GM12878 (cell line): ENCODE data around the gene MTMR3. TPM values are rescaled to one million over a fixed set of nuclear protein-coding genes. Genes with fewer than 3 reads are reported as not detected.

Source experiments
- ATAC-seq: fragments of 200-7000 bp; cut with Tn5 transposase; 3 replicates; pipeline ENCODE4 v1.9.1; 2020; ENCODE audit warnings: mild to moderate bottlenecking, moderate library complexity
- BruUV-seq: library from RNA; stranded (reverse); fragments of 400-500 nt; replicated peaks from 2 replicates; lab custom pipeline; 2021; lab: Mats Ljungman, UMichigan
- CTCF ChIA-PET: fragments of 300-600 bp; sonication (Branson Sonifier 250); formaldehyde crosslinking; extraction: SDS; loops from one replicate; lab custom pipeline; 2021; ENCODE audit warnings: inconsistent platforms; lab: Yijun Ruan, JAX
- POLR2A ChIA-PET: fragments of 350-600 bp; formaldehyde crosslinking; extraction: SDS; loops from one replicate; lab custom pipeline; 2021; ENCODE audit warnings: inconsistent platforms; lab: Charles Lee
- RAD21 ChIA-PET: fragments of 300-600 bp; sonication (Branson Sonifier 250); formaldehyde crosslinking; loops from one replicate; lab custom pipeline; 2023; ENCODE audit warnings: antibody characterized with exemption; ENCODE audit not compliant: unreplicated experiment; lab: Charles Lee
- SMC1A ChIA-PET: fragments of 300-600 bp; sonication (Branson Sonifier 250); formaldehyde crosslinking; loops from one replicate; lab custom pipeline; 2023; ENCODE audit not compliant: unreplicated experiment, uncharacterized antibody; lab: Charles Lee
- DNase-seq: peaks from one replicate; pipeline ENCODE4 v3.0.0-alpha.2; 2011; ENCODE audit warnings: low read depth, low spot score
- FAIRE-seq: peaks from 3 replicates; lab custom pipeline; 2011; peaks lifted over from hg19 to GRCh38; lab: Jason Lieb, UNC
- H2AFZ ChIP-seq: 2 replicates; pipeline ENCODE4 v1.6.0; 2011; ENCODE audit warnings: low read depth, low read length, control low read depth; ENCODE audit not compliant: control insufficient read depth
- H3K27ac ChIP-seq: 2 replicates; pipeline ENCODE4 v1.5.1; 2011; ENCODE audit warnings: control low read depth; ENCODE audit not compliant: control insufficient read depth, insufficient read depth
- H3K27me3 ChIP-seq, 2 experiments: replicated peaks in 1 of 2; 2 replicates each; pipeline versions ENCODE4 v1.6.0 to v1.6.1; 2011; ENCODE audit warnings: low read length in 1 of 2; ENCODE audit not compliant: control insufficient read depth in 2 of 2, insufficient read depth in 2 of 2
- H3K36me3 ChIP-seq, 2 experiments: 2 replicates each; pipeline ENCODE4 v1.5.1; 2011; ENCODE audit warnings: low read length in 1 of 2; ENCODE audit not compliant: control insufficient read depth in 2 of 2, insufficient read depth in 2 of 2
- H3K4me1 ChIP-seq: 2 replicates; pipeline ENCODE4 v1.6.1; 2011; ENCODE audit warnings: mild to moderate bottlenecking, low read length, moderate library complexity, mixed read lengths; ENCODE audit not compliant: control insufficient read depth, insufficient read depth
- H3K4me2 ChIP-seq: 2 replicates; pipeline ENCODE4 v1.6.0; 2011; ENCODE audit warnings: control low read depth; ENCODE audit not compliant: control insufficient read depth, insufficient read depth
- H3K4me3 ChIP-seq: fragments of 200-600 bp; sonication (generic); 2 replicates; pipeline ENCODE4 v1.5.1; 2016
- H3K79me2 ChIP-seq: 2 replicates; pipeline ENCODE4 v1.6.0; 2011; ENCODE audit warnings: low read length; ENCODE audit not compliant: control insufficient read depth, insufficient read depth
- H3K9ac ChIP-seq: 2 replicates; pipeline ENCODE4 v1.8.0; 2011; ENCODE audit warnings: low read length, control low read depth, mixed read lengths; ENCODE audit not compliant: control insufficient read depth, insufficient read depth
- H3K9me3 ChIP-seq: replicated peaks from 3 replicates; pipeline ENCODE4 v1.5.1; 2011; ENCODE audit warnings: mild to moderate bottlenecking, low read length; ENCODE audit not compliant: control insufficient read depth, insufficient read depth
- H4K20me1 ChIP-seq: 2 replicates; pipeline ENCODE4 v1.6.0; 2011; ENCODE audit not compliant: control insufficient read depth, insufficient read depth
- BCL11A ChIP-seq: IDR thresholded peaks from 2 replicates; pipeline ENCODE4 v1.6.1; 2011; ENCODE audit warnings: low read depth, low read length
- EED ChIP-seq: sonication (generic); IDR thresholded peaks from 2 replicates; pipeline ENCODE4 v1.6.1; 2016; ENCODE audit warnings: antibody characterized with exemption, low read depth
- EGR1 ChIP-seq, 2 experiments: IDR thresholded peaks; 1 replicate in 1 of 2; 2 replicates in 1 of 2; pipeline ENCODE4 v1.6.1; 2011 to 2012; ENCODE audit warnings: low read depth in 2 of 2, low read length in 2 of 2, borderline replicate concordance in 1 of 2, mild to moderate bottlenecking in 1 of 2, moderate library complexity in 1 of 2
- ESRRA ChIP-seq: IDR thresholded peaks from 2 replicates; pipeline ENCODE4 v1.6.1; 2012; ENCODE audit warnings: mild to moderate bottlenecking, low read length, improper control_type of control experiment
- IKZF2 ChIP-seq, 2 experiments: fragments of 450-650 bp; IDR thresholded peaks; 2 replicates each; pipeline ENCODE4 v1.6.1; 2017; ENCODE audit warnings: mild to moderate bottlenecking in 2 of 2, moderate library complexity in 2 of 2
- MLLT1 ChIP-seq: fragments of 450-650 bp; IDR thresholded peaks from 2 replicates; pipeline ENCODE4 v1.6.1; 2016; ENCODE audit warnings: mild to moderate bottlenecking
- MTA2 ChIP-seq: fragments of 450-650 bp; IDR thresholded peaks from 2 replicates; pipeline ENCODE4 v1.6.1; 2016; ENCODE audit warnings: low read depth, mild to moderate bottlenecking, moderate library complexity
- NR2C1 ChIP-seq: fragments of 450-650 bp; IDR thresholded peaks from 2 replicates; pipeline ENCODE4 v1.6.1; 2017; ENCODE audit warnings: antibody characterized with exemption, mild to moderate bottlenecking, moderate library complexity
- NRF1 ChIP-seq: conservative IDR thresholded peaks from 2 replicates; pipeline ENCODE4 v1.6.1; 2011; ENCODE audit warnings: mild to moderate bottlenecking, low read depth, low read length, improper control_type of control experiment
- POU2F2 ChIP-seq: IDR thresholded peaks from 3 replicates; pipeline ENCODE4 v1.6.1; 2011; ENCODE audit warnings: low read depth, mild to moderate bottlenecking, low read length, borderline replicate concordance
- SP1 ChIP-seq: IDR thresholded peaks from one replicate; pipeline ENCODE4 v1.6.1; 2011; ENCODE audit warnings: low read depth, low read length
- TCF7 ChIP-seq: IDR thresholded peaks from 2 replicates; pipeline ENCODE4 v1.6.1; 2014; ENCODE audit warnings: antibody characterized with exemption, borderline replicate concordance
- WGBS: methylation state at CpG from one replicate; pipeline ENCODE4 v1.1.6; 2016; ENCODE audit warnings: low lambda C conversion rate; ENCODE audit not compliant: insufficient replicate concordance, insufficient coverage; ENCODE audit errors: missing lambda C conversion rate; 5-methylcytosine and 5-hydroxymethylcytosine counted together
- in situ Hi-C: fragments of 300-500 bp; cut with MboI; formaldehyde crosslinking; loops from 9 replicates; pipeline ENCODE4 v1.14.3; 2018; ENCODE audit warnings: mixed read lengths
- intact Hi-C: fragments of 100-400 bp; cut with micrococcal nuclease; formaldehyde crosslinking; loops from one replicate; pipeline ENCODE4 v1.14.2; 2022; ENCODE audit not compliant: unreplicated experiment
- polyA plus RNA-seq, 11 experiments: library from polyadenylated mRNA; depleted of rRNA in 4 of 11; unstranded in 6 of 11; stranded (reverse) in 5 of 11; fragments of >200 nt; fragmentation: Nextera tagmentation in 4 of 11; fragmentation: Illumina TruSeq in 1 of 11; extraction: Ambion mirVana in 4 of 11; extraction: Trizol in 1 of 11; gene quantifications; 1 replicate in 1 of 11; 2 replicates in 10 of 11; pipeline versions ENCODE4 v1.2.1 to v1.2.3, GENCODE V29; 2011 to 2016; ENCODE audit warnings: inconsistent platforms in 2 of 11, missing spikeins in 2 of 11, low read depth in 1 of 11
- total RNA-seq, 4 experiments: library from RNA; depleted of rRNA in 3 of 4; stranded (reverse); fragments of >200 nt in 3 of 4; fragmentation: Illumina TruSeq in 1 of 4; extraction: Trizol in 1 of 4; gene quantifications; 2 replicates each; pipeline versions ENCODE4 v1.2.1 to v1.2.3, GENCODE V29; 2013 to 2021
- TF ChIP-seq, protein P1 (sequence below): IDR thresholded peaks from 2 replicates; pipeline ENCODE4 v1.6.1; 2012; ENCODE audit warnings: low read depth, low read length, improper control_type of control experiment

The MTMR3 gene
- total and polyA plus RNA-seq, 10 of the 15 experiments (the other 5 are each of a cell fraction or from before 2014, with no cell fraction given): 1.4 to 23.7 (median 10.6) TPM

GRCh38 chr22:30078320-30079311 is 195.6 kb downstream of the MTMR3 start (continued):
- TF ChIP-seq, protein P1, sequence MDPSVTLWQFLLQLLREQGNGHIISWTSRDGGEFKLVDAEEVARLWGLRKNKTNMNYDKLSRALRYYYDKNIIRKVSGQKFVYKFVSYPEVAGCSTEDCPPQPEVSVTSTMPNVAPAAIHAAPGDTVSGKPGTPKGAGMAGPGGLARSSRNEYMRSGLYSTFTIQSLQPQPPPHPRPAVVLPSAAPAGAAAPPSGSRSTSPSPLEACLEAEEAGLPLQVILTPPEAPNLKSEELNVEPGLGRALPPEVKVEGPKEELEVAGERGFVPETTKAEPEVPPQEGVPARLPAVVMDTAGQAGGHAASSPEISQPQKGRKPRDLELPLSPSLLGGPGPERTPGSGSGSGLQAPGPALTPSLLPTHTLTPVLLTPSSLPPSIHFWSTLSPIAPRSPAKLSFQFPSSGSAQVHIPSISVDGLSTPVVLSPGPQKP: 0 out of 2 replicates have a peak, but pooled peaks have one; percentile 23
- TF ChIP-seq EED (peak; percentile 71), TCF7 (0 out of 2 replicates have a peak, but pooled peaks have one; percentile 1), MLLT1 (0 out of 2 replicates have a peak, but pooled peaks have one; percentile 30)

DNA sequence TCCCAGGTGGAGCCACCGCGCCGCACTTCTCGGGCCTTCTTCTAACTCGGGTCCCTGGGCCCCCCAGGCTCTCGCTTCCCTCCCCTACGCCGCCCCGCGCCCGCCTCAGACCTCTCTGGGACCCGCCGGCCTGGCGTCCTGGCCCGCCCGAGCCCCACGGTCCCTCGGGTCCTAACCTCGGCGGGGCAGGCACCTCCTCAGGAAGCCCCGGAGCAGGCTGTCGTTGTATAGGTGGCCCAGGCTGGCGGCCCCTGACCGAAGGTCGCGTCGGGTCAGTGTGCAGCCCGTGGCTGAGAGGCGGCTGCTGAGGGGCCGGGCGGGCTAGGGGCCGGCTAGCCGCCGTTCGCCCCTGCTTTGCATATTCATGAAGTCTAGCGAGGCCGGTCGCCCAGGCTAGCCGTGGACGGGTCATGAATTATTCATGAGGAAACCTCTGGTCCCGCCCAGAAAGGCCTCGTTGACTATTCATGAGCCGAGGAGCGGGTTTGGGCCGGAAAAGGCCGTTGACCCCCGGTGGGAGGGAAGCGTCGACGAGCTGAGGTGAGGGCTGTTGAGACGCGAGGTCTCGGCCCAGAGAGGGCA is 197.1 kb downstream of the MTMR3 start, which contains the start of gene HORMAD2:
HORMAD2 (plus strand) TSS at position 513 of the 582 bp plus-strand sequence. CDS start 13,489 bp downstream, outside the sequence.
- ChIA-PET RAD21 (interaction anchor here (1.6 kb wide), 1 partner anchor 61 kb away, joined by 3 read pairs; no protein-coding TSS in a partner anchor), SMC1A (no interaction called here), POLR2A (no interaction called here), CTCF (interaction anchor here (7.0 kb wide), 1 partner anchor 7 kb away, joined by 58 read pairs; no protein-coding TSS in a partner anchor)
- Histone ChIP-seq H3K27me3 (no peaks in the 10 kb centered on the region), H3K4me3 (no peak within 1 kb of the TSS), H3K79me2 (no peaks in the 10 kb centered on the region), H3K36me3 (no peaks in the 10 kb centered on the region), H3K4me1 (peaks cover 19% of the 10 kb centered on the region), H3K27ac (no peak within 1 kb of the TSS), H3K9ac (peak within 1 kb of the TSS; percentile 12; the same call in 1 of the 2 replicates), H2AFZ (peak within 1 kb of the TSS; percentile 71), H4K20me1 (no peaks in the 10 kb centered on the region), H3K9me3 (no peaks in the 10 kb centered on the region; the same call in 2 of the 3 replicates), H3K4me2 (peak within 1 kb of the TSS; percentile 85)
- FAIRE-seq: no peak
- peak; percentile 73 for ATAC-seq
- TF ChIP-seq SP1: no peak
- TF ChIP-seq MTA2: no peak
- no peak for TF ChIP-seq NRF1
- TF ChIP-seq ESRRA: no peak
- TF ChIP-seq POU2F2: peak; percentile 96; the same call in 2 of the 3 replicates
- no peak for TF ChIP-seq BCL11A
- no peak for TF ChIP-seq IKZF2 (IDR thresholded peaks at IDR 0.05)
- TF ChIP-seq EGR1 (IDR thresholded peaks at IDR 0.05; ENCODE audit: borderline replicate concordance in 1 of 2, low read depth in 2 of 2, low read length in 2 of 2): no peak
- TF ChIP-seq NR2C1: no peak
- DNase-seq: no peak
- intact Hi-C loops (loop anchor here (10.0 kb wide), 2 partner anchors 355 to 385 kb away; partner anchors contain the start of gene CABP7), in situ Hi-C loops (loop anchor here (10.0 kb wide), 1 partner anchor 685 kb away; no protein-coding TSS in a partner anchor)
- WGBS: 17% methylated on average over 35 of the region's 53 CpGs
- BruUV-seq: no TSS peak
